GM18499 (cell line): ENCODE results near the gene PCDH18.
"Not testable (repeated sequence)": the region's sequence is repeated elsewhere in the genome, so short reads cannot be mapped to it uniquely, and the experiment has no call there.

Experiments
- ATAC-seq: cut with Tn5 transposase; IDR thresholded peaks from one replicate; pipeline ENCODE4 v1.9.1; 2021; ENCODE audit warnings: moderate number of reproducible peaks; ENCODE audit not compliant: insufficient read depth, unreplicated experiment

Gene PCDH18, protein sequence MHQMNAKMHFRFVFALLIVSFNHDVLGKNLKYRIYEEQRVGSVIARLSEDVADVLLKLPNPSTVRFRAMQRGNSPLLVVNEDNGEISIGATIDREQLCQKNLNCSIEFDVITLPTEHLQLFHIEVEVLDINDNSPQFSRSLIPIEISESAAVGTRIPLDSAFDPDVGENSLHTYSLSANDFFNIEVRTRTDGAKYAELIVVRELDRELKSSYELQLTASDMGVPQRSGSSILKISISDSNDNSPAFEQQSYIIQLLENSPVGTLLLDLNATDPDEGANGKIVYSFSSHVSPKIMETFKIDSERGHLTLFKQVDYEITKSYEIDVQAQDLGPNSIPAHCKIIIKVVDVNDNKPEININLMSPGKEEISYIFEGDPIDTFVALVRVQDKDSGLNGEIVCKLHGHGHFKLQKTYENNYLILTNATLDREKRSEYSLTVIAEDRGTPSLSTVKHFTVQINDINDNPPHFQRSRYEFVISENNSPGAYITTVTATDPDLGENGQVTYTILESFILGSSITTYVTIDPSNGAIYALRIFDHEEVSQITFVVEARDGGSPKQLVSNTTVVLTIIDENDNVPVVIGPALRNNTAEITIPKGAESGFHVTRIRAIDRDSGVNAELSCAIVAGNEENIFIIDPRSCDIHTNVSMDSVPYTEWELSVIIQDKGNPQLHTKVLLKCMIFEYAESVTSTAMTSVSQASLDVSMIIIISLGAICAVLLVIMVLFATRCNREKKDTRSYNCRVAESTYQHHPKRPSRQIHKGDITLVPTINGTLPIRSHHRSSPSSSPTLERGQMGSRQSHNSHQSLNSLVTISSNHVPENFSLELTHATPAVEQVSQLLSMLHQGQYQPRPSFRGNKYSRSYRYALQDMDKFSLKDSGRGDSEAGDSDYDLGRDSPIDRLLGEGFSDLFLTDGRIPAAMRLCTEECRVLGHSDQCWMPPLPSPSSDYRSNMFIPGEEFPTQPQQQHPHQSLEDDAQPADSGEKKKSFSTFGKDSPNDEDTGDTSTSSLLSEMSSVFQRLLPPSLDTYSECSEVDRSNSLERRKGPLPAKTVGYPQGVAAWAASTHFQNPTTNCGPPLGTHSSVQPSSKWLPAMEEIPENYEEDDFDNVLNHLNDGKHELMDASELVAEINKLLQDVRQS

GRCh38 chr4:137531986-137532868 is at the start of gene PCDH18:
TSS of gene PCDH18 (minus strand) at chr4:137532494. CDS start at chr4:137532088, 406 bp downstream.
- ATAC-seq: no peak

- ATAC-seq: no peak
Observed at GRCh38 chr4:137576446-137576845, 44.2 kb upstream of the PCDH18 start.

GRCh38 chr4:137572647-137573046 is 40.4 kb upstream of the PCDH18 start:
- no peak for ATAC-seq

GRCh38 chr4:137572163-137572562 is 39.9 kb upstream of the PCDH18 start:
- no peak for ATAC-seq

DNA sequence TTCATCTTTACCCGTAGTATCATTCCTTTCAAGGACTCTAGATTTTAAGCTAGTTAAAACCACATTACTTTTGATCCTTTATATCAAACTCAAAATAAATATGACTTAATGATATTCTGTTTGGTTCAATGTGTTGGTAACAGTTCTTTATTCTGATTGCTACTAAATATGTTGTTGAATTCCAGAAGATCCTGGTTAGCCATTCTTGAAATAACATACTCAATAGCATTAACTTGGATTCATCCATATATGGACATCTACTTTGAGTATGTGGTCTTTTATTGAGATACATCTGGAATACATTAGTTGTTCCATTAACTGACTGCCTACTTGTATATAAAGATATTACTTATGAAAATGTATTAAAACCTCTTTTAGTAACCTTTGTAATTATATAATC is 27.5 kb upstream of the PCDH18 start:
- ATAC-seq: no peak

GRCh38 chr4:137558951-137559350 is 26.7 kb upstream of the PCDH18 start:
- no peak for ATAC-seq

- ATAC-seq: no peak
Observed at GRCh38 chr4:137545461-137545861, 13.2 kb upstream of the PCDH18 start.

GRCh38 chr4:137543648-137544047 is 11.4 kb upstream of the PCDH18 start:
- ATAC-seq: no peak

DNA sequence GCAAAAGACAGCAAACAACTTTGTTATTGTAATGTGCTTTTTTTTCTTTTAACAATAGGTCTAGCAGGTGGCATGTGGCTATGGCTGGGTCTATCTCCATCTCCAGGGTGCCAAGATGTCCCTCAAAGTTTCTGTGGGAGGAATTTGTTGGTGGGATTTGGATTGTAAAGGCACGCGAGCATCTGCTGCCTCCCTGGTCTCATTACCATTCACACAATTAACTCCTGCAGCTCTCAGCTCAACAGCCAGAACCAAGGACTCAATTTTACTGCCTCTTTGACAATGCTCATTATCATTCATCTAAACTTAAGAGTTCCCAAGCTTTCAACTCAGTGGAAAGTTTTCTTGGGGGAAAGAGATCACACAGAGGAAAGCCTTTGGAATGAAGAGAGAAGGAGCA is 10.9 kb upstream of the PCDH18 start:
- no peak for ATAC-seq

GRCh38 chr4:137541876-137542646 is 9.8 kb upstream of the PCDH18 start:
- no peak for ATAC-seq

DNA sequence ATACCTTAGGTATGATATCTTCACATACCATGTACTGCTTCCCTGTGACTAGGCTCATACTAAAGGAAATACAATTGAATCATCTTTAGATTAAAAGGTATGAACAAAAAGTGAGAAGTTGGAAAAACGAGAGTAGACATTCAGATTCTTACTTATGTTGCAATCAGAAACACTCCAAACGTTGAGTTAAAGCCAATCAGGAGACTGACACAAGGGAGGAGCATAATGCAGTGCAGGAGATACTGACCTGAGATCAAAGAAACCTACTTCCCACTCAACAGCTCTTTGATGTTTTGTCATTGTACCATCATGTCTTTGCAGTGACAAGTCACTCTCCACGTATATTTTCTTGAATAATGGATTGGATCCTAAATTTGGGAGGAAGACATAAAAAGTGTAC is 8.9 kb upstream of the PCDH18 start:
- ATAC-seq: no peak

DNA sequence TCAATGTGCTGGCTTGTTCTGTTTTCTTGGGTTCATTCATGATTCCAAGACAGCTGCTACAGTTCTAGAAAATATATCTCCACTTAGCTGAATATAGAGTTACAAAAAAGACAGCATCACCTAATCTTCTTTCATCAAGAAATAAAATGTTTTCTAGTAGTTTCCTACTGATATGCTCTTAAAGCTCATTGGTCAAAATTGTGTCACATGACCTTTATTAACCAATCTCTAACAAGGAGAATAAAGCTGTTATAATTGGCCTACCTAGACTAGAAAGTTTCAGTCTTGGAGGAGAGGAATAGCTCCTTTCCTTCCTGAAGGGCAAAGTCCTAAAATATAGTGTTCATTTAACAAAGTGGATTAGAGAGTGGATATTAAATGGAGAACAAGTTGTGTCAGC is 8.1 kb upstream of the PCDH18 start:
- no peak for ATAC-seq

DNA sequence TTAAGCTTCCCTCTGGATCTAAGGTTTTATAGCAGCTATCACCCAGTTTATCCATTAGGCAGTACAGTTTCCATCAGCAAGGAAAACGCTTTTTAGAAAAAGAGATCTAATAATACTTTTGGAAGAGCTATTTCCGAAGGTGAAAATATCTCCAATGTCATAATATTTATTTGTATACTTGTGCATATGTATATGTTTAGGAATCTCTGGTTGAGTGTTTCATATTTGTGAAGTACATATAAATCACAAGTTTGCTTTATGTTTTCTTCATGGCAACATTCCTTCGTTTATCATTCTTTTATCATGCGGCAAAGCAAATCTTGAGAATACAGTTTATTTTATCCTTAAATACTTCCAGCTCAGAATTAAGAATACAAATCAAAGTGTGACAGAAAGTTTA is 6.2 kb upstream of the PCDH18 start:
- ATAC-seq: no peak

GRCh38 chr4:137537807-137538206 is 5.5 kb upstream of the PCDH18 start:
- not testable (repeated sequence) for ATAC-seq

GRCh38 chr4:137536789-137537561 is 4.7 kb upstream of the PCDH18 start:
- ATAC-seq: no peak

DNA sequence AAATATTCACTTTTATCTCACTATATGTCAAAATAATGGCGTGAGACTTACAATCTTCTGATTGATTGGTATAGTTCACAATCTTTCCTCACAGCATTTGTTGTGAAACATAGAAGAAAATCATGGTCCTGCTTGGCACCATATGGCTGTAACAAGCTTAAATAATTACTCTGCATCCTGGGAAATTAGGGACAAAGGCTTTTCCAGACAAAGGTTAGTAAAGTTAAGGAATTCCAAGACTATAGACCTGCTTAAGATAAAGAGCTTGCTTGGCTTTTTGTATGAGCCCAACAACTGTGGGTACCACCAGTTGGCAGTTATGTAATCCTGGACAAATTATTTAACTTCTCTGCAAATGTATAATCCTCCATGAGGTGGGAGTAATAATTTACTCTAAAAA is 3.4 kb upstream of the PCDH18 start:
- ATAC-seq: no peak

DNA sequence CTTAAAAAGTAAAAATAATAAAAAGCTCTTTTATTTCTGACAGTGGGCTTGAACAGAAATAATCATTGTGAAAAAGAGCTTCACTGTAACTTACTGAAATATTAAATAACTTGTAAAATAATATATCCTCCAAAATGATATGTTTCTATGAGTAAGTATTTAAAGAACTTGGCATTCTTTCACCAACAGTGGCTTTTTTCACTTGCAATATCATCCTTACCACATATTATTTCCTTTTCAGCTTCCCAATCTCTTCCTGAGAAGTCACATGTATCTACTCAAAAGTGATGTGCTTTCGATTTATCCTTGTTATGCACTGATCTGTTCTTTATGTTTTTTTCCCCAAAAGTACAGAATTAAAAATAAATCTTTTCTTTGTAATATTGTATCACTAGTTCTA is 2.2 kb upstream of the PCDH18 start:
- no peak for ATAC-seq

DNA sequence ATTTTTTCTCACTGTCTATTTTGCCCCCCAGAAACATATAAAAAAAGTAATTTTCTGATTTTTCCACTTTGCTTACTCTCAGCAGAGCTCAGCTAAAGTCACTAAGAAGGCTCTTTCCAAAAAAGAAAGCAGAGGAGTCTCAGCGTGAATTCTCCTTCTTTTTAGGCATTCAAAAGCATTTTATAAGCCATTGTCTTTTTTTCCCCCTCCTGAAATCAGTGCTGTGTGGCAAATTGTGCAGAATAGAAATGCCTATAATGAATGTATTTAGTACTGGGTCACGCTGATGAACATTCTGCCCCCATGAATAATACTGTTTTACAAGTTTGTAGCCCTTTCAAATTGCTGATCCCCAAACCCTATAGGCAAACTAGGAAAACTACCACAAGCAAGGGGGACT is 1.6 kb upstream of the PCDH18 start:
- no peak for ATAC-seq

GRCh38 chr4:137532869-137533236 is 559 bp upstream of the PCDH18 start:
- no peak for ATAC-seq
